ENCODE data around the gene CDK18.
"Not testable (repeated sequence)": the region's sequence is repeated elsewhere in the genome, so short reads cannot be mapped to it uniquely, and the experiment has no call there.

The CDK18 gene

GRCh38 chr1:205504311-205505075, at the start of gene CDK18:
Gene CDK18 (plus strand): TSS chr1:205504669. CDS start chr1:205523168, 18,499 bp downstream.
- no peak for DNase-seq (ENCODE audit: low read depth in 1 of 2, low spot score in 1 of 2)

GRCh38 chr1:205454903-205455335, 49.5 kb upstream of the CDK18 start:
- DNase-seq (ENCODE audit: low read depth in 1 of 2, low spot score in 1 of 2), result no peak

GRCh38 chr1:205455581-205456382, 48.7 kb upstream of the CDK18 start, which contains the start of gene BLACAT1:
Gene BLACAT1 (minus strand): TSS chr1:205456045.
- DNase-seq (ENCODE audit: low read depth in 1 of 2, low spot score in 1 of 2), result no peak

GRCh38 chr1:205456383-205456867, 48.0 kb upstream of the CDK18 start:
- no peak for DNase-seq (ENCODE audit: low read depth in 1 of 2, low spot score in 1 of 2)

- no peak for DNase-seq (ENCODE audit: low read depth in 1 of 2, low spot score in 1 of 2)
Observed at GRCh38 chr1:205456868-205457745, 47.4 kb upstream of the CDK18 start.

- no peak for DNase-seq (ENCODE audit: low read depth in 1 of 2, low spot score in 1 of 2)
Observed at GRCh38 chr1:205458777-205459566, 45.5 kb upstream of the CDK18 start.

- DNase-seq (ENCODE audit: low read depth in 1 of 2, low spot score in 1 of 2), result no peak
Observed at GRCh38 chr1:205465392-205465791, 39.1 kb upstream of the CDK18 start.

GRCh38 chr1:205466595-205467220, 37.8 kb upstream of the CDK18 start:
- DNase-seq (ENCODE audit: low read depth in 1 of 2, low spot score in 1 of 2), result no peak

GRCh38 chr1:205470131-205470530, 34.3 kb upstream of the CDK18 start:
- DNase-seq (ENCODE audit: low read depth in 1 of 2, low spot score in 1 of 2), result no peak

GRCh38 chr1:205472737-205473441, 31.6 kb upstream of the CDK18 start:
- no peak for DNase-seq (ENCODE audit: low read depth in 1 of 2, low spot score in 1 of 2)

- no peak for DNase-seq (ENCODE audit: low read depth in 1 of 2, low spot score in 1 of 2)
Observed at GRCh38 chr1:205473475-205473874, 31.0 kb upstream of the CDK18 start.

GRCh38 chr1:205473966-205474365, 30.5 kb upstream of the CDK18 start:
- DNase-seq (ENCODE audit: low read depth in 1 of 2, low spot score in 1 of 2), result no peak

GRCh38 chr1:205474571-205474970, 29.9 kb upstream of the CDK18 start:
- DNase-seq (ENCODE audit: low read depth in 1 of 2, low spot score in 1 of 2), result no peak

GRCh38 chr1:205475855-205476254, 28.6 kb upstream of the CDK18 start:
- no peak for DNase-seq (ENCODE audit: low read depth in 1 of 2, low spot score in 1 of 2)

GRCh38 chr1:205476648-205477047, 27.8 kb upstream of the CDK18 start:
- no peak for DNase-seq (ENCODE audit: low read depth in 1 of 2, low spot score in 1 of 2)

GRCh38 chr1:205477121-205477758, 27.2 kb upstream of the CDK18 start:
- no peak for DNase-seq (ENCODE audit: low read depth in 1 of 2, low spot score in 1 of 2)

- no peak for DNase-seq (ENCODE audit: low read depth in 1 of 2, low spot score in 1 of 2)
Observed at GRCh38 chr1:205477759-205478247, 26.7 kb upstream of the CDK18 start.

GRCh38 chr1:205478985-205479384, 25.5 kb upstream of the CDK18 start:
- DNase-seq (ENCODE audit: low read depth in 1 of 2, low spot score in 1 of 2), result not testable (repeated sequence)

Measured in stimulated activated CD4-positive, alpha-beta T cell treated with anti-CD3 and anti-CD28 coated beads, Interleukin-15, amount 100 ng/mL, for 1 hour (primary cell).